DMS 273 treated with DMSO at 0.1 percent for 48 hours (cell line): ENCODE results near the gene DUSP21.
"Not testable (repeated sequence)": the region's sequence is repeated elsewhere in the genome, so short reads cannot be mapped to it uniquely, and the experiment has no call there.

ENCODE experiments used
- DNase-seq: peaks from one replicate; lab custom pipeline; 2025; lab: John Stamatoyannopoulos, UW

Gene DUSP21

DNA sequence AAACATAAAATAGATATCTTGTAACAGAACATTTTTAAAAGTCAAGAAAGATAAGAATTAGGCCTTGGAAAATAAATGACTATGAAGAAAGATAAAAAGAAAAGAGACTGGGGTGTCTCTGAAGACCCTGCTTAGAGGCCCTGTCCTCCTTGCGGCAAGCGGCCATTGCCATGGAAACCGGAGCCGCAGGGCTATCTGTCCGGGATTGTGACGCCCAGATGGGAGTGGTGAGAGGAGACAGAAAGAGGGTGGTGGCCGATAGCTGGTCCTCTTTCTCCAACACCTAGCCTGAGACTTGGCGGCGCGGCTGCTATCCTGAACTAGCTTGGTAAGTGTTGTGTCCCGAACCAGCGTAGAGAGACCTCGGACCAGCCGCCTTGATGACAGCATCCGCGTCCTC lies at the start of gene DUSP21:
DUSP21 (plus strand) TSS at position 269 of the 400 bp plus-strand sequence; CDS start at position 381, 112 bp downstream.
- DNase-seq: no peak

DNA sequence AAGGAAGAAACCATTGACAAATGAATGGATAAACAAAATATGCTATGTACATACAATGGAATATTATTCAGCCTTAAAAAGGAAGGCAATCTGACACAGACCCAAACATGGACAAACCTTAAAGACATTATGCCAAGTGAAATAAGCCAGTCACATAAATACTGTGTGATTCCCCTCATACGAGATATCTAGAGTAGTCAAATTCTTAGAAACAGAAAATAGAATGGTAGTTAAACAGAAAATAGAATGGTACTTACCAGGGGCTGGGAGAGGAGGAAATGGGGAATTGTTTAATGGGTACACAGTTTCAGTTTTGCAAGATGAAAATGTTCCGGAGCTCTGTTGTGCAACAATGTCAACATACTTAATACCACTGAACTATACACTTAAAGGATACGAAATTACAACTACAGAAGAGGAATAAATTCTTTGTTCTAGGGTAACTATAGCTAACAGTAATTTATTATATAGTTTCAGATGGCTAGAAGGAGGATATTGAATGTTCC lies 47.8 kb upstream of the DUSP21 start:
- no peak for DNase-seq

DNA sequence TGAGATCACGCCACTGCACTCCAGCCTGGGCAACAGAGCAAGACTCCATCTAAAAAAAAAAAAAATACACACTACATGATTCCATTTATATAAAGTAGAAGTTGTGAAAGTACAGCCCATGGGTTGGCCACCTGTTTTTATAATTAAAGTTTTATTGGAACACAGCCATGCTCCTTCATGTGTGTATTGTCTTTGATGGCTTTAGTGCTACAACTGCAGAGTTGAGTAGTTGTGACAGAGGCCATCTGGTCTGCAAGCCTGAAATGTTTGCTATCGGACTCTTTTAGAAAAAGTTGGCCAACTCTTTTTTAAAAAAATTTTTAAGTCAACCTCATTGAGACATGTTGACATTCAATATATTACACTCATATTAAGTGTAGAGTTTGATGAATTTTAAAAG lies 41.2 kb upstream of the DUSP21 start:
- DNase-seq: no peak

DNA sequence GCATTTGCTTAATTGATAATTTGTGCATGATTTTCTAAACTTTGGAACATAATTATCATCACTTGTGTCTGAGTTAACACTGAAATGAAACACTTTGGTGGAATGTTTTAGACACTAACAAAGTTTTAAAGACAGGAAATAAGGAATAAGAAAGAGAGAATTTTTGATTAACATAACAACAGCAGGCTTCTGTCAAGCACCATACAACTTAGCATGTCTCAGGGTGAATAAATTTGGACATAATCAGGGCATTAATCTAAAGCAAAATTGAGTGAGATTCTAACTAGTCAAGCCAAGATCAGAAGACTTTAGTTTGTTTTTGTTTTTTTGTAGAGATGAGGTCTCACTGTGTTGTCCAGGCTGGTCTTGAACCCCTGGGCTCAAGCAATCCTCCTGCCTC lies 28.1 kb upstream of the DUSP21 start:
- no peak for DNase-seq

DNA sequence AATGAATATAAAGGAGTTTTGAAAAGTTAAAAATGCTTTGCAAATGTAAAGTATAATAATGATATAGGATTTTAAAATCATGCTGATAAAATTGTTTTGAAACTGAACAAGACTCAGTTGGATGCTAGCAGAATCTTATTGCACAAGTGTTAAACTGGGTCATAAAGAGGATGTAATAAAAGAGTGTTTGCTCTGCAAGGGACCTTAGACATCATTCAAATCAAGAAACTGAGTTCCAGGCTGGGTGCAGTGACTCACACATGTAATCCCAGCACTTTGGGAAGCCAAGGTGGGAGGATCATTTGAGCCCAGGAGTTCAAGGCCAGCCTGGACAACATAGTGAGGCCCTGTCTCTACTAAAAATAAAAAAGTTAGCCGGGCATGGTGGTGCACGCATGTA lies 27.5 kb upstream of the DUSP21 start:
- DNase-seq: no peak

DNA sequence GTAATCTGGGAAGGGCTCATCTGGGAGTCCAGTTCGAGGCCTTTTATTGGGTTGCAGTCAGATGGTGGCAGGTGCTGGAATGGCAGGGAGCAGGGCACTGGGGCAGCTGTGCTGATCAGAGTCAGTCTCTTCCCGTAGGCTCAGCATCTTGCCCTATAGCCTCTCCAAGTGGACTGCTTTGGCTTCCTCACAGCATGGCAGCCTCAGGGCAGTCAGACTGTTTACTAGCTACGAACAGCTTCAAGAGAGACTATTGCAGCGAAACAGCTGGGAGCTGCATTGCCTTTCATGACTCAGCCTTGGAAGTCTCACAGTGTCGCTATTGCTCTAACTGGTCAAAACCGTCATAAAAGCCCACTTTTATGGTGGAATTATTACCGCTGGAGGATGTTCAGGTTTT lies 26.8 kb upstream of the DUSP21 start:
- DNase-seq: no peak

DNA sequence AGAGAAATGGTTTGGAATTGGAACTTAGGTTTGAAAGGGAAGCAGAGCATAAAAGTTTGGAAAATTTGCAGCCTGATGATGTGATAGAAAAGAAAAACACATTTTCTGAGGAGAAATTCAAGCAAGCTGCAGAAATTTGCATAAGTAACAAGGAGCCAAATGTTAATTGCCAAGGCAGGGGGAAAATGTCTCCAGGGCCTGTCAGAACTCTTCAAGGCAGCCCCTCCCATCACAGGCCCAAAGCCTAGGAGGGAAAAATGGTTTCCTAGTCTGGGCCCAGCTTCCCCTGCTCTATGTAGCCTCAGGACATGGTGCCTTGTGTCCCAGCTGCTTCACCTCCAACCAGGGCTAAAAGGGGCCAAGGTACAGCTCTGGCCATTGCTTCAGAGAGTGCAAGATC lies 21.2 kb upstream of the DUSP21 start:
- no peak for DNase-seq

DNA sequence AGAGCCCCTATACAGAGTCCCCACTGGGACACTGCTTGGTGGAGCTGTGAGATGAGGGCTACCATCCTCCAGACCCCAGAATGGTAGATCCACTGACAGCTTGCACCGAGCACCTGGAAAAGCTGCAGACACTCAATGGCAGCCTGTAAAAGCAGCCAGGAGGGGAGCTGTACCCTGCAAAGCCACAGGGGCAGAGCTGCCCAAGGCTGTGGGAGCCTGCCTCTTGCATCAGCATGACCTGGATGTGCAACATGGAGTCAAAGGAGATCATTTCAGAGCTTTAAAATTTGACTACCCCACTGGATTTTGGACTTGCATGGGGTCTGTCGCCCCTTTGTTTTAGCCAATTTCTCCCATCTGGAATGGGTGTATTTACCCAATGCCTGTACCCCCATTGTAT lies 20.6 kb upstream of the DUSP21 start:
- not testable (repeated sequence) for DNase-seq

DNA sequence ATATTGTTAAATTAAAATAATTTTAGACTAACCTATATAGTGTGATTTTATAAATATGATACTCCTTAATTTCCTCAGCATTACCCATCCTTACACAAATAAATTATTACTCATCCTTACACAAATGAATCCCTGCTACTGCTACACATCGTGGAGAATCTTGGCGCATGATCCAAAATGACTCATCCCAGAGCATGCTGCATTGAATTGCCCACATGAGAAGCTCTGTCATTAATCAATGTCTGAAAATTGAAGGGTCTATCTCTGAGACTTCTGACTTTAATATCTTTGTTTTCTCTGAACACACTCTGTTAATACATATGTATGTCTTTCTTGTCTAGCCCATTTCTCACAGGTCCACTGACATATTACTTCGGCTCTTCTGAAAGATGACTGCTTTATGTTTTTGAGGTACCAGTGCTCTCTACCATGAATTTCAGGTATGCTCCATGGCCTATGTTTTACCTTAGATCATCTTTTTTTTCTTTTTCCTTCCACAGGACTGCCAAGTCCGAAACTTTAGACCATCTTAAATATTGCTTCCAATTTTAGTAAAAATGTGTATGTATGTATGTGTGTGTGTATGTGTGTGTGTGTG lies 15.7 kb upstream of the DUSP21 start:
- DNase-seq: no peak

DNA sequence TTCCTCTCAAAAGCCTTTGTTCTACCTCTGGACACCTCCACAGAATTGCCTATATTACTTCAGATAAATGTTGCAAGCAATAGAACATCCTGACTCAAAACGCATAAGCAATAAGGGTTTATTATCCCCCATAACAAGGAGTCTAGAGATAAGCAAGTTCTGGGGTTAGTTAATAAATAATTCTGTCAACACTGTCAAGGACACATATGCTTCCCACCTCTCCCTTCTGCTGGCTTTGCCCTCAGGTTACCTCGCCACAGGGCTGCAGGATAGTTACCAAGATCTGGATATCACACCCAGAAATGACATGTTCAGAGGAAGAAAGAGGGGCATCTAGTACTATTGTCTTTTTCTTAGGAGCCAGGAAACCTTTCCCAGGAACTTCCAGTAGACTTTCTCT lies 14.0 kb upstream of the DUSP21 start:
- DNase-seq: no peak

DNA sequence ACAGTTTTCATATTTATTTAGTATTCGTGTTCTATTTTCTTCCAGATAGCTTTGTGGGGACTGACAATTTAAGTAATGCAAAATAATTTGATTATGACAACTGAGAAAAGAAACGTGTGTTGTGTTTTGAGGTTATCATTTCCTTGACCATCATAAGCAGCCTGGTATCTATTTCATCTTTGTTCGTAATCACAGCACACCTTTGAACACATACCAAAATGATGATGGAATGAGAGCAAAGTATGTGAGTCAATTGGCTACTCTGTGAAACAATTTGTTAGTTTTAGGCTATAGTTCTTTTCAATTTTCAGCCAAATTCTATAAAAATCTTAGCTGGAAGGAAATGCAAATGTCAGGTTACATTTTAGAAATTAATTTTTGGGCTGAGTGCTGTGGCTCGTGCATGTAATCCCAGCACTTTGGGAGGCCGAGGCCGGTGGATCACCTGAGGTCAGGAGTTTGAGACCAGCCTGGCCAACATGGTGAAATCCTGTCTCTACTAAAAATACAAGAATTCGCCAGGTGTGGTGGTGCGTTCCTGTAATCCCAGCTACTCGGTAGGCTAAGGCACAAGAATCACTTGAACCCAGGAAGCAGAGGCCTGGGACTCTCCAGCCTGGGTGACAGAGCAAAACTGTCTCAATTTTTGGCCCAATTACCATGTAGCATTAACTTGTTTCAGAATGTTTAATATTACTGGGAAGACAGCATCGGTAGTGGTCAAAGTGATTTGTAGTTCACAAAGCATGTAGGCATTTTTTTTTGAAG lies 1.1 kb upstream of the DUSP21 start:
- no peak for DNase-seq

DNA sequence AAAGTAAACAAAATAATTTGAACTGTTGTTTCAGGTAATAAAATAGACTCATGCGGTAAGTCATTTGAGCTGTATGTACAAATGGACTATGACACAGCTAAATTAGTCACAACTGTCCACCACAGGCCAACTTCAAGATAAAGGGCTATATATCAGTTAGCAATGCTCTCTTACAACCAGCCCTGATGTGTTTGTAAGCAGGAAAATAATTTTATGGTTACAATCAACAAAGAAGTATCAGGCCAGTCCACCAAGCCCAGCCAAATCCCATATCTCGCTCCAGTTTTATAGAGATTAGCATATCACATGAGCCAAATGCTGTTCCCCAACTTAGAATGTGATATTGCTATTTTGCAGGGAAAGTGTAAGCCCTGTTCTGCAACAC lies 511 bp upstream of the DUSP21 start:
- no peak for DNase-seq

DNA sequence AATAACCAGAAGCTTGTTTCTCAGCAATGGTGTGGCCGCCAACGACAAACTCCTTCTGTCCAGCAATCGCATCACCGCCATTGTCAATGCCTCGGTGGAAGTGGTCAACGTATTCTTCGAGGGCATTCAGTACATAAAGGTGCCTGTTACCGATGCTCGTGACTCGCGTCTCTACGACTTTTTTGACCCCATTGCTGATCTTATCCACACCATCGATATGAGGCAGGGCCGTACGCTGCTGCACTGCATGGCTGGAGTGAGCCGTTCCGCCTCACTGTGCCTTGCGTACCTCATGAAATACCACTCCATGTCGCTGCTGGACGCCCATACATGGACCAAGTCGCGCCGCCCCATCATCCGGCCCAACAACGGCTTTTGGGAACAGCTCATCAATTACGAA lies 383 bp downstream of the DUSP21 start:
- DNase-seq: no peak

DNA sequence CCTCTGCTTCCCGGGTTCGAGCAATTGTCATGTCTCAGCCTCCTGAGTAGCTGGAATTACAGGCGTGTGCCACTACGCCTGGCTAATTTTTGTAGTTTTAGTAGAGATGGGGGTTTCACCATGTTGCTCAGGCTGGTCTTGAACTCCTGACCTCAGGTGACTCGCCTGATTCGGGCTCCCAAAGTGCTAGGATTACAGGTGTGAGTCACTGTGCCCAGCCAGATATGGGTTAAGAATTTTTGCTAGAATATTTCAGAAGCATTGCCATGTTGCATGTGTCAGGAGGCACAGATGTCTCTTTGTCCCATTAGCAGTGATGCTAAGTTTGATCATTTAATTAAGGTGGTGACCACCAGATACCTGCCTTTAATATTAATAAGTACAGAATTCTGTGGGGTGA lies 7.1 kb downstream of the DUSP21 start:
- not testable (repeated sequence) for DNase-seq

DNA sequence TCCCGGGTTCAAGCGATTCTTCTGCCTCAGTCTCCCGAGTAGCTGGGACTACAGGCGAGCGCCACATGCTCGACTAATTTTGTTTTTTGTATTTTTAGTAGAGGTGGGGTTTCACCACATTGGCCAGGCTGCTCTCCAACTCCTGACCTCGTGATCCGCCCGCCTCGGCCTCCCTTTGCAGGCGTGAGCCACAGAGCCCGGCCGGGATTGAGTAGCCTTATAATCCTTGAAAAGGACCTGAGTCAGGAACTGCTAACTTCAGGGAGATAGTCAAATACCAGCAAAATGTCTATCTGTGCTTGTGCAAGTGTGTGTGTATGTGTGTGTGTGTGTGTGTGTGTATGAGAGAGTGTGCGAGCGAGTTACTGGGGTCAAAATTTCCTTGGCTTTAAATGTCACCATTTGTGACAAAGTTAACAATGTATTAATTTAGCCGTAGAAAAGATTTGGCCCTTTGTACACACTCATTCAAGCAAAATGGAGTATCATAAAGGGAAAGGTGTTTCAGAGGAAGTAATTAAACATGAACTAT lies 27.4 kb downstream of the DUSP21 start:
- DNase-seq: no peak

DNA sequence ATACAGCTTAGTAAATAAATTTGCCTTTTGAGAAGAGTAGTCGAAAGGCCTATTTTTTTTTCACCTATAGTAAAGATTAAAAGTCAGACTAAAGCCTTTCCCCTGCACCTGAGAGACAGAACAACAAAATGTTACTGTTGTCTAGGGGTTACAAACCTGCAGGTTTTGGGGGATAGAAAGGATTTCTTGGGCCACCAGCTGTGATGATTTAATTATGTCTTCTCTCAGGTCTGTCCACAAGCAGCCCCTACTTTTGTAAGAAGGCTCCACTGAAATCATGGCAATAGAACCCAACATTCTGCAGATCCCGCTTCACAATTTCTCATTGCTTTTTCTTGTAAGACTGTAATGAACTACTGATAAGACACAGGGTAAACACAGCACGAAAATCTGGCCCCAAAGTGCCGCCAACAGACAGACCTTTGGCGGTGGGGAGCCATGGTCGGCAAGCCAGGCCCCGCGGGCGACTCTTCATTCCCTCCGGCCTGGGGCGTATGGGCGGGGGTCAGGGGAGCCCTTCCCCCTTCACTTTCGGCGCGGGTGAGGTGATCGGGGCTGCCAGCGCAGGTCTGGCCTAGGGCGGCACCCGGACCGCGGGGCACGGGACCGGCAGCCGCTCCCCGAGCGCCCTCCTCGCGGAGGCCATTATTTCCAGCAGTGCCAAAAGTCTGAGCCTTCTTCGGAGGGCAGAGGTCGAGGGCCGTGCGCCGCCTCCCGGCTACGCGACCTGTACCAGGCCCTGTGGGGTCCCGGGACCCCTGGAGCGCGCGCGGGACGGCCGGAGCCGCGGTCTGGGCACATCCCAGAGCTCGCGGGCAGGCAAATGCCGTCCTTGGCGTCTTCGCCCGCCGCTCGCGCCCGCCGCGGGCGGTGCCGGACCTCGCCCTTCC lies 28.4 kb downstream of the DUSP21 start:
- no peak for DNase-seq

DNA sequence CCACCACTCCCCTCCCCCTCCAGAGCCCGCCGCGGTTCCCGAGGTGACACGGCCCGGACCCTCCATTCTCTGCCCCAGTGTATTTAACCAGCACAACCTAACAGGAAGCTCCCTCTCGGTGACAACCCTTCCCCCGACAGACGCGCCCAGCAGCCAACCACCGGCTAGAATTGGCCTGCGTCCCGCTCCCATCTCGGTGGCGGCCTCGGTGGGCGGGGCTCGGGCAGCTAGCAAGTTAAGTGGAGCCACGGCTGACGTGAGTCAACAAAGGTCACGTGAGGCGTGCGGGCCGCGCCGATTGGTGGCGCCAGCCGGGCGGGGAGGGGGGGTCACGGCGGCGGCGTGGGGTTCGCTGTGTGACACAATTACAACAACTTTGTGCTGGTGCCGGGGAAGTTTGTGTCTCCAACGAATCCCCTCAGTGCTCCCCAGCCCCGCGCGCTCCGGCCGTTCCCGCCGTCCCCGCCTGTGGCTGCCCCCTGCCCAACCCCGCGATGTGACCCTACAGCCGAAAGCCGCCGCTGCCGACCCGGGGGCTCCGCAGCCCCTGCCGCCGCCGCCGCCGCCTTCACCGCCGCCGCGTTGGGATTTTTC lies 29.1 kb downstream of the DUSP21 start, which contains the start of gene KDM6A:
KDM6A (plus strand) TSS at position 368 of the 594 bp plus-strand sequence. CDS start 364 bp downstream, outside the sequence.
- peak; percentile 98 for DNase-seq

DNA sequence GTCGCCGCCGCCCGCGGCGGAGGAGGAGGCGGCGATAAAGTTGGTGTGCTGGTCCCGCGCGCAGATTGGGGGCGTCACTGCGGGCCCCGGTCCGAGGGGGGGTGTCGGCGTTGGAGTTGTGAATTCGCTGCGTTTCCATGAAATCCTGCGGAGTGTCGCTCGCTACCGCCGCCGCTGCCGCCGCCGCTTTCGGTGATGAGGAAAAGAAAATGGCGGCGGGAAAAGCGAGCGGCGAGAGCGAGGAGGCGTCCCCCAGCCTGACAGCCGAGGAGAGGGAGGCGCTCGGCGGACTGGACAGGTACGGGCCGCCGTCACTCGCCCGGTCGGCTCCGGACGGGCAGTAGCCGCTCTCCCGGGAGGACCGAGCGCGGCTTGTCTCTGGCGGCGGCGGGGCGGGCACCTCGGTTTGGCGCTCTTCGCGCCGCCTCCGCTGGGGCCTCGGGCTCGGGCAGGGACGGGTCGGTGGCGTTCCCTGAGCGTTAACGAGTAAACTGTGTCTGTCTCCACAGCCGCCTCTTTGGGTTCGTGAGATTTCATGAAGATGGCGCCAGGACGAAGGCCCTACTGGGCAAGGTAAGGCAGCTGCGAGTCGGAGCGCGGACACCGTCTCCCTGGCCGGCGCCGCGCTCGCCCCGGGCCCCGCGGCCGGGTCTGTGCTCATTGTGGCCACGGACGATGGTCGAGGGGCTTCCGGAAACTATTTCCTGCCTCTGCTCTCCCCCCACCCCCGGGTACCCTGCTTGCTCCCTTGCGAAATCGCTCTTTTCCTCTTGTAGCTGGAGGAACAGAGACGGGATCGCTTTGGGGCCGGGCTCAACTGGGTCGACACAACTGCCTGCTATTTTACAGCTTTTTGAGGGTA lies 29.8 kb downstream of the DUSP21 start:
- DNase-seq: no peak

DNA sequence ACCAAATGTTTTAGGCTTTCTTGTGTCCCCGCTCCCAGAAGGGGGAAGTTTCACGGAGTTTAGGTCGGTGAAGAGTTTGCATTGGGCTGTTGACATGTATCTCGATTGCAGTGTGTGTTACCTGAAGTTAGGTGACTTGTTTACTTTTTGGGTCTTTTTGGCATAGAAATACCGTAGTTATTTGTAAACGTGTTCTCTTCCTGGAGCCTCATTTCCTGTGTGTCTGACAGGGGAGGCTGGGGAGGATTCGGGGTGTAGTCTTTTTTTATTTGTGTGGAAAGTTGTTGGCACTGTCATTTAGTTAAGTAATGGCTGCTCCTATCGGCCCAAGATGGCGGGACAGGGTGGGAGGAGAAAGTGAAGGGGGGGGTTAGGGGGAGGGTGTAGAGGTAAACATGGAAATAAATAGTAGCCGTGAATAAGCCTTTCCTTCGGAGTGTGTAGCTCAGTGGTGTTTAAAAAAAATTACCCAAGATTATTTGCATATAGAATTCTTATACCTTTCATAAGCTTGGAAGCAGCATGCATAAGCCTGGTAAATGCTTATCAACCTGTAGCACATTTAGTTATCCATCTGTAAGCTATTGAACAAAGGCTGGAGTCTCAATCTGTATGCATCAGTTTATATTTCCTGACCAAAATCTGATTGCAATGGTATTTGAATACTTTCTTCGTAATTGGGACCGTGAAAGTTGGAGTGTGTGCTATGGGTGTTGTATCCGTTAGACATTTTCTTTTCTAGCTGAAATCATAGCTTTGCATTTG lies 30.8 kb downstream of the DUSP21 start:
- DNase-seq: peak; percentile 16

DNA sequence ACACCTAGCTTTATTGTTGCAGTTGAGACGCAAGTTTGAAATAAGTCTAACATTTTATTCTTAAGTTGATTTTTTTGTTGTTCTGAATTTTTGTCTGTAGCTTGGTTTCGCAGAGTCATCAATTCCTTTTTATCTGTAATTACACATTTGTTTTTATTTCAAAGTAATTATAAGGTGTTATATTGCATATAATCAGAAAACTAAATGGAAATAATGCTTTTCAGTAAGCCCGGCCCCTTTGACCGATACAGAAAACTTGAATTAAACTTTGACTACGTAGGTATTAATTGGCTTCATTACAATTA lies 31.3 kb downstream of the DUSP21 start:
- no peak for DNase-seq
